RWPE1 (cell line): ENCODE measurements around the gene LARGE1.

Experiments used
- CTCF ChIA-PET: fragments of 350-600 bp; sonication (Branson Sonifier 250); formaldehyde crosslinking; extraction: SDS; loops from one replicate; lab custom pipeline; 2021; lab: Yijun Ruan, JAX
- POLR2A ChIA-PET: fragments of 400-600 bp; formaldehyde crosslinking; extraction: SDS; loops from one replicate; lab custom pipeline; 2020; ENCODE audit warnings: antibody characterized with exemption; ENCODE audit not compliant: low non-redundant PET; lab: Yijun Ruan, JAX
- DNase-seq: peaks from one replicate; pipeline ENCODE4 v3.0.0; 2012; ENCODE audit warnings: low spot score
- H3K27ac ChIP-seq: fragments of 450-650 bp; 2 replicates; pipeline ENCODE4 v1.5.1; 2017
- TF ChIP-seq, protein P1 (sequence below): fragments of 450-650 bp; conservative IDR thresholded peaks from 2 replicates; pipeline ENCODE4 v1.5.1; 2017; ENCODE audit warnings: low read depth, mild to moderate bottlenecking

LARGE1 gene

DNA sequence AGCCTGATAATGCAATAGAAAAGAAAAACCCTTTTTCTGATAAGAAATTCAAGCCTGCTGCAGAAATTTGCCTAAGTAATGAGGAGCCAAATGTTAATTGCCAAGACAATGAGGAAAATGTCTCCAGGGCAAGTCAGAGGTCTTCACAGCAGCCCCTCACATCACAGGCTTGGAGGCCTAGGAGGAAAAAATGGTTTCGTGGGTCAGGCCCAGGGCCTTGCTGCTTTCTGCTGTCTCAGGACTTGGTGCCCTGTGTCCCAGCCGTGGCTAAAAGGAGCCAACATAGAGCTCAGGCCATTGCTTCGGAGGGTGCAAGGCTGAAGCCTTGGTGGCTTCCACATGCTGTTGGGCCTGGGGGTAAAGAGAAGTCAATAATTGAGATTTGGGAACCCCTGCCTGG is 131.3 kb downstream of the LARGE1 start:
- no peak overlapping the region for H3K27ac ChIP-seq
- no peak for DNase-seq
- ChIA-PET POLR2A (no interaction called here), CTCF (no interaction called here)
- TF ChIP-seq, protein P1, sequence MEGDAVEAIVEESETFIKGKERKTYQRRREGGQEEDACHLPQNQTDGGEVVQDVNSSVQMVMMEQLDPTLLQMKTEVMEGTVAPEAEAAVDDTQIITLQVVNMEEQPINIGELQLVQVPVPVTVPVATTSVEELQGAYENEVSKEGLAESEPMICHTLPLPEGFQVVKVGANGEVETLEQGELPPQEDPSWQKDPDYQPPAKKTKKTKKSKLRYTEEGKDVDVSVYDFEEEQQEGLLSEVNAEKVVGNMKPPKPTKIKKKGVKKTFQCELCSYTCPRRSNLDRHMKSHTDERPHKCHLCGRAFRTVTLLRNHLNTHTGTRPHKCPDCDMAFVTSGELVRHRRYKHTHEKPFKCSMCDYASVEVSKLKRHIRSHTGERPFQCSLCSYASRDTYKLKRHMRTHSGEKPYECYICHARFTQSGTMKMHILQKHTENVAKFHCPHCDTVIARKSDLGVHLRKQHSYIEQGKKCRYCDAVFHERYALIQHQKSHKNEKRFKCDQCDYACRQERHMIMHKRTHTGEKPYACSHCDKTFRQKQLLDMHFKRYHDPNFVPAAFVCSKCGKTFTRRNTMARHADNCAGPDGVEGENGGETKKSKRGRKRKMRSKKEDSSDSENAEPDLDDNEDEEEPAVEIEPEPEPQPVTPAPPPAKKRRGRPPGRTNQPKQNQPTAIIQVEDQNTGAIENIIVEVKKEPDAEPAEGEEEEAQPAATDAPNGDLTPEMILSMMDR: no peak

GRCh38 chr22:33787645-33788456 is 132.4 kb downstream of the LARGE1 start:
- POLR2A ChIA-PET: no interaction called here
- no peak overlapping the region for H3K27ac ChIP-seq
- DNase-seq: no peak
- TF ChIP-seq, protein P1: no peak
- CTCF ChIA-PET: no interaction called here

DNA sequence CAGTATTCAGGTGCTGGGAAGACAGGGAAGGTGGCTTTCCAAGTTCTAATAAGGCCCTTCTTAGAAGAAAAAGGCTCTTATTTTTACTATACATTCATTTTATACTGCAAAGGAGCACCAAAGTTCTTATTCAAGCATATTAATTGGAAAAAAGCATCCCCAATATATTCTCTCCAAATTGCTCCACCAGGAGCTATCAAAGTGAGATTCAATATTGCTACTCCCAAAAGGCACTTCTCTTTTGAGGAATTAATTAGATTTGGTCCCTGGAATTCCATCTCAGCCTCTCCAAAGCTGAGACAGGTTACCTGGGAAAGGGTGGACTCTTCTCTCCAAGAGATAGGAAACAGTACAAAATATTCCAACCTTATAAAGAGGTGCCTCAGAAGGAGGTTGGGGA is 134.1 kb downstream of the LARGE1 start:
- ChIA-PET POLR2A (no interaction called here), CTCF (no interaction called here)
- no peak overlapping the region for H3K27ac ChIP-seq
- TF ChIP-seq, protein P1: no peak
- DNase-seq: no peak

DNA sequence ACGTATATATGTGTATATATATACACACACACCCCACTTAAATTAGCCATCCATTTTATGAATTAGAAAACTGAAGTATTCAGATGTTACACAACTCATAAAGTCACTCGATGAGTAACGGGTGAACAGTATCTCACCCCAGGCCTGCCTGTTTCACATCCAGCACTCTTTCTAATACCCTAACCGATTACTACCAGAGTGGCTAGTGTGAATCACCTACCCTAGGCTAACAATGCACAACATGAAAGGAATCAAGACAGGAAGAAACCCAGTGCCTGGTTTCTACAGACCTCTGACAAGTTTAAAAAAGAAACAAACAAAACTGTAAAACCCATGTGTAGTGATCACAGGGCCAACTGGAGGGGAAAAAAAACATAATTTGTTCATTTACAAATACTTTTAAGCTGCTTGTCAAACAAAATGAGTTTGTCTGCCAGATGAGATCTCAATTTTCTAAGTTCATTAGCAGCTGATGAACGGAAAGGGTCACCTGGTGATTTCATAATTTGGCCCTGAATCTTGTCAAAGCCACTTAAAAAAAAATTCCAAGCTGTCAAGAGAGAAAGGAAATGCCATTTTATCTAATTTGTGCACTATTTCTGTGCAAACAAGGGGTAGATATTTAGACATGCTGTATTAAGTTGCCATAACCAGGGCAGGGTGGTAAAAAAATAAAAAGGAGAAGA is 134.8 kb downstream of the LARGE1 start:
- POLR2A ChIA-PET: no interaction called here
- DNase-seq: no peak
- CTCF ChIA-PET: no interaction called here
- TF ChIP-seq, protein P1: no peak
- H3K27ac ChIP-seq: no peak overlapping the region

- ChIA-PET POLR2A (no interaction called here), CTCF (no interaction called here)
- H3K27ac ChIP-seq: no peak overlapping the region
- no peak for DNase-seq
- TF ChIP-seq, protein P1: no peak
Observed at GRCh38 chr22:33781411-33781810, 138.9 kb downstream of the LARGE1 start.

- POLR2A ChIA-PET: no interaction called here
- TF ChIP-seq, protein P1: no peak
- no peak overlapping the region for H3K27ac ChIP-seq
- no peak for DNase-seq
- CTCF ChIA-PET: no interaction called here
Observed at GRCh38 chr22:33780531-33781136, 139.6 kb downstream of the LARGE1 start.
